Stimulated activated CD4-positive, alpha-beta T cell treated with anti-CD3 and anti-CD28 coated beads, Interleukin-2, amount 100 ng/mL, for 24 hours (primary cell): ENCODE data around the gene CEP112.
"Not testable (repeated sequence)": the region's sequence is repeated elsewhere in the genome, so short reads cannot be mapped to it uniquely, and the experiment has no call there.

ENCODE experiments used
- DNase-seq, 2 donors: peaks; one replicate each; pipeline ENCODE4 v3.0.0-alpha.2; 2020

CEP112 gene

DNA sequence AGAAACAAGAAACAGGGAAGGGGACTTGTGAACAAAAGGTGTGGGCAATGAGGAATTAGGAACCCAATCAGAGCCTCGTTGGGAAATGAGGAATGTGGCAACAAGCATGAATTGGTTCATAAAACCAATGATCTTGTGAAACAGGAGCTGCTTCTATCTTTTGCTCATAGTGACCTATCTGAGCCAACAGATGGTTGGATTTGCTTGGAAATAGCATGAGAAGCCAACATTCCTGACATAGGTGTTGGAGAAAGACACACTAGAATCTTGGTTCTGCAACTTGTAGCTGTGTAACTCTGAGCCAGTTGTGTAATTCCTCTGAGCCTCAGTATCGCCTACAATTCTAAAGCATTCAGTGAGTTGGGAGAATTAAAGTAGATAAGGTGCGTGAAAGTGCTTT, 378.6 kb downstream of the CEP112 start:
- no peak for DNase-seq

GRCh38 chr17:65811043-65811442, 380.9 kb downstream of the CEP112 start:
- no peak for DNase-seq

DNA sequence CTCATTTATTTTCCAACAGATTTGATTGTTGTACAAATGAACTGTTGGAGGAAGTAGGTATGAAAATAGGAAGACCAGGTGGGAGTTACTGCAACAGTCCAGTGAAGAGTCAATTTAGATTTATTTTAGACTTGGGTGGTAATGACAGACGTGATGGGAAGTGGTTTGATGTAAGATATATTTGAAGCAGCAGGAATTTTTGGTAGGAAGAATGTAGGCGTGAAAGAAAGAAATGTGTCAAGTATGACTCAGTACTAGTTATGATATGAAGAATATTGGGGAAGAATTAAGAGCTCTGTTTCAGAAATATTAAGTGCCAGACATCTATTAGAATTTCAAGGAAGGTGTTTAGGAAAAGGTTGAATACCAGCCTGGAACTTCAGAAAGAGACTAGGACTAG, 382.6 kb downstream of the CEP112 start:
- DNase-seq: no peak

DNA sequence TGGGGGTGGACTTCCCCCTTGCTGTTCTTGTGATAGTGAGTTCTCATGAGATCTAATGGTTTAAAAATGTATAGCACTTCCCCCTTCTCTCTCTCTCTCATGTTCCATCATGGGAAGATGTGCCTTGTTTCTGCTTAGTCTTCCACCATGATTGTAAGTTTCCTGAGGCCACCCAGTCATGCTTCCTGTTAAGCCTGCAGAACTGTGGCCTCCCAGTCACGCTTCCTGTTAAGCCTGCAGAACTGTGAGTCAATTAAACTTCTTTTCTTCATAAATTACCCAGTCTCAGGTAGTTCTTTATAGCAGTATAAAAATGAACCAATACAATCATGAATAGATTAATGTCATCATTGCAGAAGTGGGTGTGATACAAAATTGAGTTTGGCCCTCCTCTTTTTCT, 383.4 kb downstream of the CEP112 start:
- DNase-seq: not testable (repeated sequence)

- no peak for DNase-seq
Measured at GRCh38 chr17:65807361-65807760, 384.6 kb downstream of the CEP112 start.

GRCh38 chr17:65801513-65801912, 390.4 kb downstream of the CEP112 start:
- no peak for DNase-seq

GRCh38 chr17:65800655-65801054, 391.3 kb downstream of the CEP112 start:
- DNase-seq: no peak

DNA sequence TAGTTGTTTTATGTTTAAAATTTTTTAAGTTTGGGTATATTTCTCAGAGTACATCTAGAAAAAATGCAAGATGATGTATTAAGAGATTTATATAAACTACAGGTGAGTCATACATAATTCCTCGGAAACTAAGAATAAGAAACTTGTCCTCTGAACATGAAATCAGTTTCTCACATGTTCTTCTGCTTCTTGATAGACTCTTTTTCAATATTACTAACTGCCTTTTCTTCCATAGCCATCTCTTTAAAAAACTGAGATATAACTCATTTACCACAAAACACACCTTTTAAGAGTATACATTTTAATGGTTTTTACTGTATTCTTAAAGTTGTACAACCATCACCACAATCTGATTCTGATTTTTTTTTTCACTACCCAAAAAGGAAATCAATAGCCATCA, 392.1 kb downstream of the CEP112 start:
- no peak for DNase-seq

- peak in 1 of 2 donors; percentile 9 for DNase-seq
Measured at GRCh38 chr17:65799454-65799853, 392.5 kb downstream of the CEP112 start.

DNA sequence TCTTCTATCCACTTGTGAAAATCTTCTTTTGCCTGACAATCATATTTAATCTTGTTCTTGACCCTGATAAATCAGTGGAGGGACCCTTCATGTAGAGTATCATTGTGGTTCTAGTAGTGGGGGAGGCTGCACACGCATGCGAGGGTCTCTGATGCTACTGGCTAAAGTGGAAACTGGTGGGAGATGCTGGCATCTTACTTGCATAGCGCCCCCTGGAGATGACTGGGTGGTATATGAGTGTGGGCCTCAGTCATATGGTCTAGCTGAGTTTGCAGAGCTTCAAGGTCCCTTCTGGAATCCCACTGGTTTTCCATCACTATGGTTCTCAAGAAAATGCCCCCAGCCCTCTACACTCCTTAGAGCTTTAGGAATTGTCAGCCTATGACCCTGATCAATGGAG, 394.1 kb downstream of the CEP112 start:
- DNase-seq: peak; percentile 26 to 33

GRCh38 chr17:65797101-65797500, 394.8 kb downstream of the CEP112 start:
- DNase-seq: no peak

DNA sequence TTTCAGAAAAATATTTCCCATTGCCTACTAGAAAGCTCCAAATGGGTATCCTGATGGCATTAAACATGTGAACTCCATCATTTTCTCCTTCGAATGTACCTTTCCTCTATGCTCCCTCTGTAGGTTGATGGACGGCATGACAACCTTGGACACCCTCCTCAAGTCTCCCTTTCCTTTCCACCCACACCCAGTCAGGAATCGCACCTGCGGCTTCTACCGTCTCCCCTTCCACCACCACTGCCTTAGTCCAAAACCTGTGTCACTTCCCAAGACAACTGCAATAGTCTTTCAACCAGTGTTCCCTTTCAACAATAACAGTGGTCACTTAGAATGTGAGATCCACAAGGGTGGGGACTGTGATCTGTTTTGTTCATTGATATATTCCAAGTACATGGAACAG, 397.4 kb downstream of the CEP112 start:
- DNase-seq: no peak

- no peak for DNase-seq
Measured at GRCh38 chr17:65790241-65790640, 401.7 kb downstream of the CEP112 start.

DNA sequence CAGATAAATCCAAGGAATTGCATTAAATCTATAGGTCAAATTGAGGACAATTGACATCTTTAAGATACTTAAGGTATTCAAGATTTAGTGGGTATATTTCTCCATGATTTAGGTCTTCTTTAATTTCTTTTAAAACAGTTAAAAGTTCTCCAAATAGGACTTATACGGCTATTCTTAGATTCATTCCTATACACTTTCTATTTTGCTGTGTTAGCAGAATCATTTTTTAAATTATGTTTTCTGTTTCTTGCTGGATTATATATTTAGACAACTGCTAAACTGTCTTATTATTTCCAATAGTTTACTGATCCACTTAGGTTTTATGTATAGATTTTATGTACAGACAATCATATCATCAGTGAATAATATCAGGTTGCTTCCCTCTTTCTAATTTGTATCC, 404.4 kb downstream of the CEP112 start:
- DNase-seq: no peak

GRCh38 chr17:65786479-65786878, 405.5 kb downstream of the CEP112 start:
- DNase-seq: no peak

- no peak for DNase-seq
Measured at GRCh38 chr17:65785109-65785508, 406.8 kb downstream of the CEP112 start.

DNA sequence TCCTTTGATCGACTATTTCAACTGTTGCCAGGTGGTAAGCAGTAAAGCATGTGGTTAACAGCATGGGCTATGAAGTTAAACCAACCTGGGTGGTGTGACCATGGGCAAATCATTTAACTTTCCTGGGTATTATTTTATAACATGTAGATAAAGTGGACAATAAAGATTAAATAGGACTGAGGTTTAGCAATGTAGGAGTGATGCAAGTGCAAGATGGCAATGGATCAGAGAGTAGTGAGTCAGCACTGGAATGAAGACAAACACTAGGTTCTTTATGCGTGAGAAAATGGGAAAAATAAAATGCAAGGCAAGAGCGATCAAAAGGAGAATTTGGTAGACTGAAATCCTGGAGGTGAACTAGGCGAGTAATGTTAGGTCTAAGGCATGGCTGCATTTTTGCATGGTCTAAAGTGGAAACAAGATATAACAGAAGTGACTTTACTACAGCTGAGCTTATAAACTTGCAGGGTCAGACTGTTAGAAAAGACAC, 408.0 kb downstream of the CEP112 start:
- DNase-seq: no peak

GRCh38 chr17:65782104-65782706, 409.7 kb downstream of the CEP112 start:
- not testable (repeated sequence) for DNase-seq

GRCh38 chr17:65780111-65780510, 411.8 kb downstream of the CEP112 start:
- no peak for DNase-seq

DNA sequence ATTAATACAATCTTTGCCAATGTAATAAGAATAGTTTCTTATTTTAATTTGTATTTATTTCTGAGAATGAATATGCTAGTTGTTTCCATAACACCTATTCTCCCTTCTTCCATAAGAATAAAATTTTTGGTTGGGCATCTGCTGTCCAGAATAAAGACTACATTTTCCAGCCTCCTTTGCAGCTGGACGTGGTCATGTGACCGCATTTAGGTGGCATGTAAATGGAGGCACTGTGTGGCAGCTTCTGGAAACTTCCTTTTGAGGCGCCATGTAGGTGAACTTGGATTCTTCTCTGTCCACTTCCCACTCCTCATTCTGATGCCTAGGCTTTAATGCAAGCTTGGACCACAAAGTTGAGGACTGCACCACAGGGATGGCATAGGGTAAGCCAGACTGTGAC, 415.0 kb downstream of the CEP112 start:
- no peak for DNase-seq

- peak in 1 of 2 donors; percentile 7 for DNase-seq
Measured at GRCh38 chr17:65774787-65775186, 417.1 kb downstream of the CEP112 start.

DNA sequence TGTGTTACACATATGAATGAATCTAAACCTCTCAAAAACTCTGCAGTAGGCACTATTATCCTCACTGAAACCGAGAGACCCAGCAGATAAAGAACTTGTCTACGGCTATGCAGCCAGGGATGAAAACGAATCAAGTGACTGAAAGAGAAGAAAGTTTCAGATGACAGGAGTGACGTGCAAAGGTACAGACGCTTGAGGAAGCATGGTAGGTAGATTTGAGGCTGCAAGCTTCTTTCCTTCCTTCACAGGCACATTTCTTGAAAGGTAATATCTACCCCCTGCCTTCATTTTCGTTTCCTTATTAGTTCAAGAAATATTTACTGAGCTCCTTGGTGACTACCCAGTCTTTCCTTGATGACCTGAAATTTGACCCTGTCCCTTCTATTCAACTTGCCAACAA, 418.9 kb downstream of the CEP112 start:
- no peak for DNase-seq

DNA sequence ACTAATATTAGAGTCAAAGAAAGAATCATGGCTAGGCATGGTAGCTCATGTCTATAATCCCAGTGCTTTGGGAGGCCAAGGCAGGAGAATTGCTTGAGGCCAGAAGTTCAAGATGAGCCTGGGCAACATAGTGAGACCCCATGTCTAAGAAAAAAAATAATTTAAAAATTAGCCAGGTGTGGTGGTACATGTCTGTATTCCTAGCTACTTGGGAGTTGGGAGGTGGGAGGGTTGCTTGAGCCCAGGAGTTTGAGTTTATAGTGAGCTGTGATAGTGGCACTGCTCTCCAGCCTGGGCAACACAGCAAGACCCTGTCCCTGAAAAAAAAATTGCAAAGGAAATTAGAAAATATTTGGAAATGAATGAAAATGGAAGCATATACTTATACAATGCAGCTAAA, 420.2 kb downstream of the CEP112 start:
- DNase-seq: no peak

DNA sequence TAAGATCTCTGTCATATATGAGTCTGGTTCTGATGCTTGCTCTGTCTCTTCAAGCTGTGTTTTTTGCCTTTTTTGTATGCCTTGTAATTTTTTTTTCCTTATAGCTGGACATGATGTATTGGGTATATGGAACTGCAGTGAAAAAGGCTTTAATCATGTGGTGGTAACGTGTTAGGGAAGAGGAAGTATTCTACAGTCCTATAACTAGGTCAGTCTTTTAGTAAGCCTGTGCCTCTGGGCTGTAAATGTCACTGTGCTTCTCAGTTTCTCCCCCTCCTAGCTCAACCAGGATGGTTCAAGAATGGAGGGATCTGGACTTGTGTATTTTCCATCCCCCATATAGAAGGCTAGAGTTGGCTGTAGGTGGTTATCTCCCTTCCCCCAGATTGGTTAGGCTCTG, 428.1 kb downstream of the CEP112 start:
- no peak for DNase-seq

DNA sequence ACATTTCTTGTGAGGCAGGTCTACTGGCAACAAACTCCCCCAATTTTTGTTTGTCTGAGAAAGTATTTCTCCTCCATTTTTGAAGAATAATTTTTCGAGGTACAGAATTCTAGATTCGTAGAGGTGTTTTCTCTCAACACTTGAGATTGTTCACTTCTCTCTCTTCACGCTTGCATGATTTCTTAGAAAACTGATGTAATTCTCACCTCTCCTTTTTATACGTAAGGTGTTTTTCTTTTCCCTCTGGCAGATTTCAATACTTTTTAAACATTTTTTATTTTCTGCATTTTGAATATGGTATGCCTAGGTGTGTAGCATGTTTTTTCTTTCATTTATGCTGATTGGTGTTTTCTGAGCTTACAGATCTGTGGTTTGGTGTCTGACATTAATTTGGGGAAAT, 429.0 kb downstream of the CEP112 start:
- DNase-seq: no peak
